RPMI7951 (cell line): ENCODE measurements around the gene ABHD16B. TPM values are rescaled to one million over a fixed set of nuclear protein-coding genes. Genes with fewer than 3 reads are reported as not detected.
A peak's percentile ranks its signal among the peaks of the same experiment; 100 is the strongest.

Source experiments
- DNase-seq: peaks from one replicate; pipeline ENCODE4 v3.0.0-alpha.2; 2012; ENCODE audit warnings: low read depth
- total RNA-seq: library from RNA; depleted of rRNA; stranded (reverse); fragments of >200 nt; shearing (Covaris generic); gene quantifications from 2 replicates; pipeline ENCODE4 v1.2.3, GENCODE V29; 2014; rRNA removed

ABHD16B gene
- total RNA-seq, 1 experiment from 2014 or later, result not detected

DNA sequence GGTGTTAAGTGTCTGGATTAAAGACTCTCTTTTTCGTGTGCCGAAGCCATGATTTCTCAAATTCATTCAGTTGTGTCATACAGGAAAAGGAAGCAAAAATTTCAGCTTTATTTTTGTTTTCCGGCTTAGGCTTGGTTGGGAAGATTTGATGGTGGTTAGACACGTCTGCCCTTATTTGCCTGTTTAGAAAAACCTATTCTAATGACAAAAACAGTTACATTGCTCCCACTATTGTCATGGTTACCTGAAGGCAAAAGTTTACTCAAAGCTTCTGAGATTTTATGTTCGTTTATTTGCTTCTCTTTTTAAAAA, 34.6 kb downstream of the ABHD16B start:
- no peak for DNase-seq

- DNase-seq, result peak; percentile 57
These were observed 35.2 kb downstream of the ABHD16B start for GRCh38 chr20:63896264-63897105.

DNA sequence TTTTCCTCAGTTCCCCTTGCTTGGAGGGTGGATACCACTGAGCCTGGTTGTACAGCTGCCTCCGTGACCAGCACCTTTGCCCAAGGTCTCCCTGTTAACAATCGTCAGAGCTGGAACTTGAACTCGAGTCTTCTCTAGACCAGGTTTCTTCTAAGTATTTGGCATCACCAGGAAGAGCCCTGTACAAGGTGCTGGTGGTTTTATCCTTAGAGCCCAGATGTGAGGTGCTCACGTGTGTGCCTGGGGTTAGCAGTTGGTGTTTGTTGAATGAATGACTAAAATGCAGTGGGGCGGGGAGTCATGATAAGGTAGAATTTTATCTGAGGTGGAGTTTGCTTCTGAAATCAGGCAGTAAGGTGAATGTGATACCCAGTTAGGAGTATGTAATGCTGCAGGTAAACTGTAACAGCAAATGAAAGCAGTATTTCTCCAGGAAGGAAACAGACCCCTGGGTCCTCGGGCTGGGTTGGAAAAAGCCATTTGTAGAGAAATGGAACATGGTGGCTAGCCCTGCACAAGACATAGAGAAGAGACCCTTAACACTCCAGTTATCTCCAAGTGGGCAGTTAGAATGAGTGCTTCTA, 36.8 kb downstream of the ABHD16B start:
- no peak for DNase-seq

DNA sequence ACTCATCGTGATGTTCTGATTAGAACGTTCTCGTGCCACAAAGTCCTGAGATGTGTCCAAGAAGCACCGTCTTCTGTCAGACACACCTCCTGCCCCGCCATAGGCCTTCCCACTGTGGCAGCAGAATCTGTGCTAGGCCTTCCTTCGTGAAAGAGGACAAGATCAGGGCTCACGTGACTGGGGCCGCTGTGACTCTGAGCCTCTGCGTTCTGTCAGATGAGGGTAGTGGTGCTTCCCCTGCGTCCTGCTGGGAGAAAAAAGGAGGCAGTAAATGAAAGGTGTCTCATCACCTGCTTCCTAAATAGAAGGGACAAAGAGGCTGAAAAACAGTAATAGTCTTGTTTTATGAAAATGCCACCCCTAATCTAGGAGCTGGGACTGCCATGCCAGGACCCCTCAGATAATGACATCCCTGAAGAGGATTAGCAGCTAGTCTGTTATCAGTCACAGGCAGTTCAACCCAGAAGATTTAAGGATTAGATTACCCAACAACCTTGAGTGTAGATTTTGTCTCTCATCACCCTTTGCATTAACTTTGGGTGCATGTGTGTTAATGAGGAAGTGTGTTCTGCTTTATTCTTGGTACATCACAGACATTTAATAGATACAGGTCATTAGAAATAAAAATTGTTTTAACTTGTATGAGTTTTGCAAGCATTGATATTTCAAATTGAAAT, 37.7 kb downstream of the ABHD16B start:
- no peak for DNase-seq

GRCh38 chr20:63900413-63900812, 39.1 kb downstream of the ABHD16B start:
- DNase-seq, result no peak

DNA sequence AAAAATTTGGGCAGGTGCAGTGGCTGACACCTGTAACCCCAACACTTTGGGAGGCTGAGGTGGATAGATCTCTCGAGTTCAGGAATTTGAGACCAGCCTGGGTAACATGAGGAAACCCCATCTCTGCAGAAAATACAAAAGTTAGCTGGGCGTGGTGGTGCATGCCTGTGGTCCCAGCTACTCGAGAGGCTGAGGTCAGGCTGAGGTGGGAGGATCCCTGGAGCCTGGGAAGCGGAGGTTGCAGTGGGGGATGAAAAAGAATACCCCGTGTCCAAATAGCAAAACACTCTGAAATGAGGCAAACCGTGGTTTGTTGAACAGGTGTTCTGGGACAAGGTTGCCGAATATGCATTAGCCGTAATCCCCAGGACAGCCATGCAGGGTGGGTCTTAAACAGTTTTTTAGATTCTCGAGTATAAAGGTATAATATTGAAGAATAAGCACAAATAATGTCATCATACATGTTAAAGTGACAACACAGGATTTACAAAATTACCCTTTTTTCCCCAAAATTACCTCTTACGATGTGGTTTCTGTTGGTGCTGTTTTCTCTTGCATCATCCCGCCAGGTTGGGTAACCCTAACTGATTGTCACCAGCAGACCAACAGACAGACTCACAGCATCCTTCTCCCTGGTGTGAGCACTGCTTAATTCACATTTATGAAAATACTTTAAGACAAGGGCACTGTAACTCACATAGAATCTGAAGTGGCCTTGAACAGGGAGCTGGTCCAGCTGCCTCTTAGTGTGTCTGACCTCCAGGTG, 42.7 kb downstream of the ABHD16B start:
- no peak for DNase-seq

- no peak for DNase-seq
These were observed 46.8 kb downstream of the ABHD16B start for GRCh38 chr20:63908008-63908682.

DNA sequence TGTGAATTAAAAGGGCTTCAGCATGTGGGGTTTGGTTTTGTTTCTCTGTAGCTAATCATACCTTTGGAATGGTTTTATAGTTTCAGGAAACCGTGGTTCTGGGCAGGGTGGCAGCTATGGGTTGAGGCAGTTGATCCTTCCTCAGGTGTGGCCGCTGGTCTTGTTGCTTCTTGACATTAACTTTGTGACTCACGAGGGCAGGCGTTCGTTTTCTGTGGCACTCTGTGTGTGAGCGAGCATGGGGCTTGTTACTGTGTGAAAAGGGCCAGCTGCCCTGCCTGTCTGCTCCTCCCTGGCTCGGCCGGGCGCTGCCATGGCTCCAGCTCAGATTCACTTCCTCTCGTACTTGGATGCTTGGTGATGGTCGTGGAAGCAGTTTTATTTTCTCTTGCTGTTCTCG, 49.9 kb downstream of the ABHD16B start:
- DNase-seq, result no peak

Other genes starting within 250 kb of the ABHD16B start
- 7.6 and 10.0 TPM in 2 replicates for gene GMEB2, start 234.4 kb upstream of the ABHD16B start, total RNA-seq
- gene STMN3, start 208.1 kb upstream of the ABHD16B start, total RNA-seq, result 75.3 and 102 TPM in 2 replicates
- gene RTEL1, start 203.2 kb upstream of the ABHD16B start, total RNA-seq, result 17.4 and 18.7 TPM in 2 replicates
- 0.36 and 1.1 TPM in 2 replicates for gene TNFRSF6B, start 164.8 kb upstream of the ABHD16B start, total RNA-seq
- 38.8 and 69.0 TPM in 2 replicates for gene ARFRP1, start 153.5 kb upstream of the ABHD16B start, total RNA-seq
- gene ZGPAT, start 153.5 kb upstream of the ABHD16B start, total RNA-seq, result 8.3 and 28.5 TPM in 2 replicates
- 0.72 and 4.4 TPM in 2 replicates for gene LIME1, start 124.8 kb upstream of the ABHD16B start, total RNA-seq
- 29.3 and 46.9 TPM in 2 replicates for gene SLC2A4RG, start 121.7 kb upstream of the ABHD16B start, total RNA-seq
- gene ZBTB46, start 30.2 kb upstream of the ABHD16B start, total RNA-seq, result 3.4 and 5.8 TPM in 2 replicates
- 137 and 140 TPM in 2 replicates for gene TPD52L2, start 3.8 kb downstream of the ABHD16B start, total RNA-seq
- gene DNAJC5, start 33.6 kb downstream of the ABHD16B start, total RNA-seq, result 29.3 and 37.1 TPM in 2 replicates
- 23.1 and 24.4 TPM in 2 replicates for gene UCKL1, start 94.9 kb downstream of the ABHD16B start, total RNA-seq
- 2.8 and 4.0 TPM in 2 replicates for gene ZNF512B, start 108.4 kb downstream of the ABHD16B start, total RNA-seq
- gene SAMD10, start 118.1 kb downstream of the ABHD16B start, total RNA-seq, result 1.6 and 1.9 TPM in 2 replicates
- 68.4 and 74.2 TPM in 2 replicates for gene PRPF6, start 119.6 kb downstream of the ABHD16B start, total RNA-seq
- 0.36 and 1.7 TPM in 2 replicates for gene C20orf204, start 174.7 kb downstream of the ABHD16B start, total RNA-seq
- gene SOX18, start 188.1 kb downstream of the ABHD16B start, total RNA-seq, result 0.12 and 0.20 TPM in 2 replicates
- gene TCEA2, start 201.7 kb downstream of the ABHD16B start, total RNA-seq, result 28.2 and 34.2 TPM in 2 replicates
- 18.9 and 22.0 TPM in 2 replicates for gene RGS19, start 218.0 kb downstream of the ABHD16B start, total RNA-seq
- 0.29 and 0.84 TPM in 2 replicates for gene OPRL1, start 218.6 kb downstream of the ABHD16B start, total RNA-seq
- 0.39 and 0.48 TPM in 2 replicates for gene LKAAEAR1, start 222.9 kb downstream of the ABHD16B start, total RNA-seq
- not detected in 2 replicates for gene NPBWR2, start 246.1 kb downstream of the ABHD16B start, total RNA-seq